T follicular helper cell (primary cell): ENCODE results near the gene POU3F1.

Source experiments
- DNase-seq: peaks from one replicate; pipeline ENCODE4 v3.0.0-alpha.2; 2020; ENCODE audit warnings: low read depth

Gene POU3F1

DNA sequence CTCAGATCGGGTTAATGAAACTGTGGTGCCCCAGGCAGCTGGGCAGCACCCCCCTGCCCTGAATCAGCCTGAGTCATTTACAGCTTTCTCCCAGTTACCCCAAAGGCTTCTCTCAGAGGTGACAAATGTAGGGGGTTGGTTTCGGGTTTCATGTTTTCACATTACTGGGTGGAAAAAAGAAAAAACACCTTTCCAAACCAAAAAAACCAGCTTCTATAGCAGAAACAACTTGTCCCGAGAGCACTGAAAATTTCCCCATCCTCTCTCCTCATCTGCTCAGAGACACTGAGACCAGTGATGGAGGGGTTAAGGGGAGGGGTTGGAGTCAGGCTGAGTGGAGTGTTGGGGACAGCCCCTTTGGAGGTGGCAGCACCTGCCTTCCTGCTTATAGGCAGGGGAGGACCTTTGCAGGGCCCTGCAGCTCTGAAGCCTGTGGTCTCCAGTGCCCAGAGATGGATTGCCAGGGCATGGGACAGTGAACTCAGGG, 18.4 kb downstream of the POU3F1 start:
- no peak for DNase-seq

DNA sequence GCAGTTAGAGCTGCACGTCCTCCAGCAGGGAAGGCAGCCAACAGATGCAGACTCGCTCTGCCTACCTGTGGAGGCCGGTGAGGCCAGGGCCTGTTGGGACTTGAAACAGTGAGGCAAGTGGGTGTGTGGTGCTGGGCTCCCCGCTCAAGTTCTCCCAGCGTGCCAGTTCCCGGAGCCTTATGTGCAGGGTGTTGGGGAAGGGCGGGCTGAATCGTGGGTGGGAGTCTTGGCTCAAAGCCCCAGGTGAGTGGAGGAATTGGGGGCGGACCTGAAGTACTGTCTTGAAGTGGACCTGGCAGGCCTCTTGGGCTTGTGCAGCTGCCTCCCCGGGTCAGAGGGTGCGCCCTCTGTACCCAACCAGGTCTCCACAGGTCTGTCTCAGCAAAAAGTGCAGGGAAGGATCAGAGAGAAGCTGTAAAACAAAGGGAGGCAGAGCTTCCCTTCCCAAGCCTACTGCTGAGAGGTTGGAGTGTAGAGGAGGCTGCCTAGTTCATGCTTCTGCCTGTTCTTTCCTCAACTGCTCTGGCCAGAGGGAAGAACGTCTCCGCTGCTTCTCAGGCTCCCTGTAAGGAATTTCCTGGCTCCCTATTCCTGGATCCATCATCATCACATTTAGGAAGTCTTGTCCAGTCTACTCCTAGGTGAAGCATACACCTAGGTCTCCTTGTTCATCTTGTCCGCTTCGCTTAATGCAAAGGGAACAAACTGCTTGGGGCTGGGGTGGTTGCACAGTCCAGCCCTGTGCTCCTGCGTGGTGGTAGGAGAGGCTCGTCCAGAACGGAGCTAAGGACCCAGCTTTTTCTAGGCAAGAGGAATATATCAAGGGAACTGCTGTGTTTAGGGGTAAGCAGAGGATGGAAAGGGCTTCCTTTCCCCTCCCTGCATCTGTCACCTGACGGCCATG, 19.1 kb downstream of the POU3F1 start:
- DNase-seq: no peak

DNA sequence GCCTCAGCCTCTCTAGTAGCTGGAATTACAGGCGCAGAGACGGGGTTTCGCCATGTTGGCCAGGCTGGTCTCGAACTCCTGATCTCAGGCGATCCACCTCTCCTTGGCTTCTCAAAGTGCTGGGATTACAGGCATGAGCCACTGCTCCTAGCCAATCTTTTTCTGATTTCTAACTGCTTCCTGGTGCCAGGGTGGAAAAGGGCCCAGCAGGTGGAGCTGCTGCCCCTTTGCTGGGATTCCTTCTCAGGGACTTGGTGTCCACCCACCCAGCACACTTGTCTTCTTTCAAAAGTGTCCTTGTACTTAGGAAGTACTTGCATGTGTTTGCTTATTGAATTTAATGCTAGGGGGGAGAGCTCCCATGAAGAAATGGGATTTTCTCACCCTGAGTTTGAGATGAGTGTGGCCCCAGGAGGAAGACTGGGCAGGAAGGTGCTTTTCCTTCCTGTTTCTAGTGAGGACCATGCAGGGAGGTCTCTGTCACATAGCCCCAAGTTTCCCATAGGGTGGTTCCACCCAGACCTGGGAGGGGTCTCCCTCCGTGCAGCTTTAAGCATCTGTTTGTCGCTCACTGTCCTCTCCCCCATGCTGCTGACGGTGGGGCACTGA, 19.9 kb downstream of the POU3F1 start:
- DNase-seq: no peak

DNA sequence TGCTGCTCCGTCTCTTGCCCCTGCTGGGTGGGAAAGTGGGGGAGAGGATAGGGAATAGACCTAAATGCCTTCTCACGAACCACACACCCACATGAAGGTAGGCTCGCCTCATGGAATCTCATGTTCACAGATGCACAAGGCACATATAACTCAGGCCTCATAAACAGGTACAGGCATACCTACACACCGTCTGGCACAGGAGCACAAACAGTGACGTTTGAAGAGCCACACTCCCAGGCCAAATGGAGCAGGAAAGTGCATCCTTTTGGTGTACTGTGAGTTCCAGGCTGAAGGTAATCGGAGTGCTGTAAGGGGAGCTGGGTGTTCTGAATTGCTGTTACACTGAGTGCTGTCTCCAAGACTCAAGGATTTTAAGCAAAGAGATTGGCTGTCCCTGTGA, 20.9 kb downstream of the POU3F1 start:
- no peak for DNase-seq

DNA sequence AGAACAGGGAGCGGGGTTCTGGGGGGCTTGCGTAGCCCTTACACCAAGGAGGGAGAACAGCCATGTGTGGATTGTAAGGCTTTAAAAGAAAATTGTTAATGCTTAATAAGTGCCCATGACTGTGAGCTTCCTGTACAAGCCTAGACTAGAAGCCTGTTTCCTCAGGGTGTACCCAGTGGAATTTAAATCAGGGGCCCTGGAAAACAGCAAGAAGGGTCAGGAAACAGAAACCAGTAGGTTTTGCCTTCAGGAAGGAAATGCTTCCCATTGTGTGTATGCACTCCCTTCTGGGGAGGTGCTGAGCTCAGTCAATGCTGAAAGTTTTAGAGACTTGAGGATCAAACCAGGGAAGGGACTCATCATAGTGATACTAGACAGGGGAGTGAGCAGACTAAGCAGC, 21.4 kb downstream of the POU3F1 start:
- no peak for DNase-seq

DNA sequence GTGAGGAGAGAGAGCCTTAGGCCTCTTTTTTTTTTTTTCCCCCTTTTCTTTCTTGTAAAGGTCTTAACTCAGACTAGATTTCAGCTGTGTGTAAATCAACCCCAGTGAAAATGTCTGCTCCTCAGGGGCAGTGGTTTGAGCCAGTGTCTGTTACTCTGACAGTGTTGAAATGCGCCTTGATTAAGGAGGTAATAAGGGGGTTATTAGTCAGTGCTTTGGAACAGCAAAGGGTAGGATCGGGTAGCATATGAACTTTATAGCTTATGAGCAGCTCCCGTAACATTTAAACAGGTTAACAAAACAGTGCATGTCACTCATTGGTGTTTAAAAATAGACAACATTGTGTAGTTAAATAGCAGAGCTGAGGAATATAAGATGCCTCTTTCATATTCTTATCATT, 23.8 kb downstream of the POU3F1 start:
- no peak for DNase-seq

DNA sequence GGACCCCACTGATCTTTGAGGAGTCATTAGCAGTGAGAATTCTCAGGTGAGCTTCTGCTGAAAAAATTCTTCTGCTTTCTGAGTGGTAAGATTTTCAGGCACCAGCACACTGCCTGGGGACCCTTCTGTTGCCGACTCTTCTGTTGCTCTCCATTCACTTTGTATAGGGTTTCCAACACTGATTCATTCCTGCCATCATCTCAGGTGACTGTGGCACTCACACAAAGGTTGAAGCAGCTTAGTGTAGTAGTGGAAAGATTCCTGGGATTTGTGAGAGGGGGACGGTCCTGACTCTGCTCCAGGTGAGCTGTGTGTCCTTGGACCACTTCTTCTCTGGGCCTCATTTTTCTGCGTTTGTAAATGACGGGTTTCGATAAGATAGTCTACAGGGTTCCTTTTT, 24.6 kb downstream of the POU3F1 start:
- no peak for DNase-seq

DNA sequence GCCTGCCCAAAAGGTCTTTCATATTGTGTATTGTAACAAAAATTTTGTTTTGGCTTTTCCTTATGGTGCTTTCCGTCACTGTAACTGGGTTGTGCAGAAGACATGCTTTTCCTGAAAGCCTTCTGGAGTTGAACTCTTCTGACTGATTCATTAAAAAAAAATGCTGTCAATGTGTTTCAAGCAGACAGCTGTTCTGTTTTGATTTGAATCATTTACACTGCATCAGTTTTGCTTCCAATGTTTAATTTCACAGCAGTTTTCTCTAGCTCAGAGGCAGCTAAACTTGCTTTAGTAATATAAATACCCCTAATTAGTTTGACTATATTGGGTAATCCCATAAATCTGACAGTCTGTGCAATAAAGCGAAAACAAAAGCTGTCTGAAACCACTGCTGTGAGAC, 26.2 kb downstream of the POU3F1 start:
- DNase-seq: no peak

DNA sequence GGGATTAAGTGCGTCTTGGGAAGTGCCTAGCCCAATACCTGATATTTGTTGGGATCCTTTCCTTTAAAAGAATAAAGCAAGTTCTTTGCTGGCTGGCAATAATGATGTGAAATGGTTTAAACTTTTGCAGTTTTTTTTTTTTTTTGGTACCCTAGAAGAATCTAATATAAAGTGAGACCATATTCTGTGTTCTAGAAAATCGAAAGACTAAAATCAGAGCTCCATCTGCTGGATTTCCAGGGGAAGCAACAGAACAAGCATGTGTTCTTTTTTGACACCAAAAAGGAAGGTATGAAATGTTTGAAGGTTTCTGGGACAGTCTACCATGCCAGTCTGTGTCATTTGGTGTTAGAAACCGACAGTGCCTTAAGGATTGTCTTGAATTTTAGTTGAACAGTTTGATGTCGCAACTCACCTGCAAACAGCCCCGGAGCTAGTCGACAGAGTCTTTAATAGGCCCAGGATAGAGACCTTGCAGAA, 27.7 kb downstream of the POU3F1 start:
- no peak for DNase-seq

DNA sequence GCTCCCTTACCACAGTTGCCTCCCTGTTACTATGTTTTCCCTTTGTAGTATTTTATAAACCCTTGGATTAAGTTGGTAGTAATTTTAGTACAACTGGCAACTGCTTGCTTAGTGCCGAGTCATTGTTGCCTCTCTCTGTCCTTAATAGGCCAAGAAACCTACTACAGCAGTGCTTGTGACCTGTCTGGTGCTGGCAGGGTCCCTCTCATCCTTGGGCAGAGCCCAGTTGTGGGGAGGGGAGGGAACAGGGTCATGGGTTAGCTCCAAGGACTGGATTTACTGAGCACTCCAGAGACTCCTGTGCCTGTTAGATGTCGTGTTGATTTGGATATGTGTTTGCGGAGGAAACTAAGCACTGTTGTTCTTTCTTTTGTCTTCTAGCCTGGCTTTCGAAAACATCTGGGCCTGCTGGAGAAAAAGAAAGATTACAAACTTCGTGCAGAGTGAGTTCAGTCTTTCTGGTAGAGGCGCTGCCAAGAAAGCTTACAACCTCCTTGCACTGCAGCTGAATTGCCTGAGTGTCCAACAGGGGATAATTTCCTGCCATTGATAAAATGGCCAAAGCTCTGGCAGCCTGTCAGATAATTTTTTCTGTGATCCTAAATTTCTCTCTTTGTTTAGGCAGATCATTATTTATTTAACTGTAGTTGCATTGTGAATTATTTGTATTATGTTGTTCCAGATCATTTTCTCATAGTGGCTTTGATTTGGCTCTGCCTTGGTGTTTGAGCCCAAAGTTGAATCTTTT, 30.4 kb downstream of the POU3F1 start:
- DNase-seq: no peak

DNA sequence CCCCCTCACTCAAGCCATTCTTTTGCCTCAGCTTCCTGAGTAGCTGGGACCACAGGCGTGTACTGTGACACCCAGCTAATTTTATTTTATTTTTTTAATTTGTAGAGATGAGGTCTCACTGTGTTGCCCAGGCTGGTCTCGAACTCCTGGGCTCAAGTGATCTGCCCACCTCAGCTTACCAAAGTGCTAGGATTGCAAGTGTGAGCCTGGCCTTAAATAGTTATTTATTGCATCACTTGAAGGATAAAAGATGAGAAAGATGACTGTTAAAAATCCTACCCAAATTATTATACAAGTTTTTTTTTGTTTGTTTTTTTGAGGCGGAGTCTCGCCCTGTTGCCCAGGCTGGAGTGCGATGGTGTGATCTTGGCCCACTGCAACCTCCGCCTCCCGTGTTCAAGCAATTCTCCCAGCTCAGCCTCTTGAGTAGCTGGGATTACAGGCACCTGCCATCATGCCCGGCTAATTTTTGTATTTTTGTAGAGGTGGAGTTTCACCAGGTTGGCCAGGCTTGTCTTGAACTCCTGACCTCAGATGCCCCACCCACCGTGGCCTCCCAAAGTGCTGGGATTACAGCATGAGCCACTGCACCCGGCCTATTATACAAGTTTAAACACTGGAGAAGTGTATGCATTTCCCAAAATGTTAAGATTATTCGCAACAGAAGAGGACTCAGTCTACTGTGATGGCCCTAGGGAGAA, 31.7 kb downstream of the POU3F1 start:
- DNase-seq: no peak

DNA sequence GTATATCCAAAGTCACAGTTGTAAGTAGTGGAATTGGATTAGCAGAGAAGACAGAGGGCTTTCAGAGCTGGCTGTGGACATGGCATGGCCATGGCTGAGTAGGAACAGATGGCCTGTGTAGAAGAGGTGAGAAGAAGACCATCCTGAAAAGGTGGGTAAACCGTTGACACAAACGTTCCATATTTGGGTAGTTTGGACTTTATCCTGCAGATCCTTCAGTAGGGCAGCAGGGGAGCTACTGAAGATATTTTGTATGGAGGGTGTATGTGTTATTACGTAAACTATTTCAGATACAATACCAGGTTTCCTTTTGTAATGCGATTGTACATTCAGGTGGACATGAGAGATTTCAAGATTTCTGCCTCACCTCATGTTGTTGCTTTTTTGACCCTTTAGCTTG, 32.4 kb downstream of the POU3F1 start:
- no peak for DNase-seq

DNA sequence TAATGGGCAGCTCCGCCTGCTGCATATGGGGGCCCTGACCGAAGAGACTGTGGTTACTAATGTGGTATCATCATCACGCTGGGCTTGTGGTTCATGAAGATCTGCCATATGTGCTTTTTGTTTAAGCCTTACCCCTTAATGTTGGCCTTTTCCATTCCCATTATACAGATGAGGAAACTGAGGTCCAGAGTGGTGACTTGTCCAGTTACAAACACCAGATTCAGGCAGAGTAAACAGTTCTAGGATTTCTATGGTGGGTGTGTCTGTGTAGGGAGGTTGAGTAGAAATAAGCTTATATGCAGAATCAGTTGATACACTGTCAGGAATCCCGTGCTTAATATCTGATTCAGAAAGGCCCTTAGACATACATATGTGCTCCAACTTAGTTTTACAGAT, 33.4 kb downstream of the POU3F1 start:
- DNase-seq: no peak

DNA sequence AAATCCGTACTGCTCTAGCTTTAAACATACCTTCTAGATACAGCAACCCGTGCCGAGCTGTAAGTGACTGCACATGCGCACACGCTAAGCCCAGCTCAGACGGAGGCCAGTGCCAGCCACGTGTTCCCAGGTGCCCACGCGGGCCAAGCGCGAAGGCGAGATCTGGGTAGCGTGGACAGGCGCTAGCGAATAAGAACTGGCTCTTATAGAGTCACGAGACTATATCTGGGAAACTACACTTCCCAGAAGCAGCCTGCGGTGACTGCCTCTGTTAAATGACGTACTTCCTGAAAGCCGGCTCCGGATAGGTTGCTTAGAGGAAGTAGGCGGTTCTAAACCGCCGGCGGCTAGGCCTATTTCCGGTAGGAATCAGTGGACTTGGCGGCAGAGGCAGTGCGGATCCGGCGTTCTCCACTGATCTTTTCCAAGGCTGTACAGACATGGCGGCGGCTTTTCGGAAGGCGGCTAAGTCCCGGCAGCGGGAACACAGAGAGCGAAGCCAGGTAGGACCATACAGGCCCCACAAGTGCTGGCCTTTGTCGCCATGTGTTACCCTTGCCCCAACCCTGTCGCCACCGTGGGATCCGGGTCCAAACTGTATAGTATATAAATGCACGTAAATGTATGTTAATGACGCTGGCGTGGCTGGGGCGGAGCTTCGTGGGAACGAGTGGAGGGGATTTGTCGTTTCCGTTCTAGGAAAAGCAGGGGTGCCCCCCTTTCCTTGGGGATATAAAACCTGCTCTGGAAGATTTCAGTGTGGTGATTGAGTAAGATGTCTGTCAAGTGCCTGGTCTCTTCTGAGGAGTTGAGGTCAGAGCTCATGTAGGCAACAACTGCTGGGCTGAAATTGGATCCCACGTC, 34.0 kb downstream of the POU3F1 start, which contains the start of gene UTP11:
TSS of gene UTP11 (plus strand) at position 372 of the 864 bp plus-strand sequence. CDS start at position 441, 69 bp downstream.
- DNase-seq: peak; percentile 87

DNA sequence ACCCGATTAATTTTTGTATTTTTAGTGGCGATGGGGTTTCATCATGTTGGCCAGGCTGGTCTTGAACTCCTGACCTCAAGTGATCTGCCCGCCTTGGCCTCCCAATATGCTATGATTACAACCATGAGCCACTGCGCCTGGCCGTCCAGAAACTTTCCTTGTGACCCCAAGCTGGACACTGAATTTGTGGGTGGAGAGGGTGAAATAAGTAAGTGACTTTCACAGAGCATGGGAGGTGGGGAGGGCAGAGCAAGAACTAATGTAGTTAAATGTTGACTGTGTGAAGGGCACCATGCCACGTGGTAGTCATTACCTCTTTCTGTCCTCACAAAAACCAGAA, 36.8 kb downstream of the POU3F1 start:
- DNase-seq: no peak

DNA sequence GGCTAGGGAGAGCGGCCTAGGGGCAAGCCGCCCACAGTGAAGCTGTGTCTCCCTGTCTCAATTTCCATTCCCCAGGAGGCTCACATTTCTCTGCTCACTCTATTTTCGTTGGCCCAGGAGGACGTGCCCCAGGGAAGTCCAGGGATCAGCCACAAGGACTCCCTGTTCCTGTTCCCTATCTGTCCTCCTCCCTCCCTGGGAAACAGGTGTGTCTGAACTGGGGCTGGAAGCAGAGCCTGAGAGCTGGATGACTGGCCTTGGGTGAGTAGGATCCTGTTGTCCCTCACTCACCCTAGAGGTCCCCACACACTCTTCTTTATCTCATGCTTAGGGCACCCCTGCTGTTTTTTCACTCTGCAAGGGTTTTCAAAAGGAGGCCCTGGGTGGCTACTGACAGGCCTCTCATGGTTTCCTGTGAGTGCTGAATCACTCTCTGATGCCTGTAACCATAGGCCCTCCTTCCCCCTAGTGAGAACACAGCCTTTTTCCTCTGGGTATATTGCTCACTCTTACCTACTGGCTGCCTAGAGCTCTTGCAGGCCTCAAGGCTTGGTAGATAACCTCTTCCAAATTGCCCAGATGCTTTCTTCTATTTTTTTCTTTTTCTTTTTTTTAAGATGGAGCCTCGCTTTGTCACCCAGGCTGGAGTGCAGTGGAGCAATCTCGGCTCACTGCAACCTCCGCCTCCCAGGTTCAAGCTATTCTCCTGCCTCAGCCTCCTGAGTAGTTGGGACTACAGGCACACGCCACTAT, 37.3 kb downstream of the POU3F1 start:
- DNase-seq: no peak

DNA sequence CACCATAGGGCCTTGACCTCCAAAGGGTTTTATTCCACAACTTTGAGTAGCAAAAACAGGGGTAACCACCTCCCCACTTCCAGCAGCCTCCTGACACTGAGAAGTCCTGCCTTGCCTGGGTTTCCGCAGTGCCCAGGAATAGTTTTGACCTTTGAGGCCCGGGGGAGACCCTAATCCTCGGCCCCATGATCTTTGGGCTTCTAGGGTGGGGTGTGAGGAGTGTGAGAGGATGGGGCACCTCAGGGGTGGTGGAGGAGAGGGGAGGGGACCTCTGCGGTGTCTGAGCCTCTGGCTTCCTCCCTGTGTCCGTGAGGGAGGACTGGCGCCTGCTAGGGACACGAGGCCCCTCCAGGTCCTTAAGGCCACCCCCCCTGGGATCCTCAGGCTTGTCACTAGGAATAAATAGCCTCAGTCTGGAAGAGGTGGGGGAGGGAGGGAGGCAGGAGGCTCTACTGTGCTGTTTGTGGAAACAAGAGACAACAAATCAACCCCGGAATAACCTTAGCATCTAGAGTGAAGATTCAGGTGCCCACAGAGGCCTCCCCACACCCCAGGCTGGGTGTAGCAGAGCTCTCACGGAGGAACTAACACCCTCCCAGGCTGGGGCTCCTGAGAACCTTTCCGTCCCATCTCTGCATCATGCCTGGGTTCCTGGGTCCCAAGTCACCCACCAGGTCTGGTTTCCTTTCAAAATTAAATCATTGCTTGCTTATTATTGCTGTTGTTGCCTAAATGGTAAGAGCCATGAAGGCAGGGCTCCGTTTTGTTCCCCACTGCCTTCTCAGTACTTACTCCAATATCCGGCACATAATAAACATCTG, 40.4 kb downstream of the POU3F1 start:
- no peak for DNase-seq

DNA sequence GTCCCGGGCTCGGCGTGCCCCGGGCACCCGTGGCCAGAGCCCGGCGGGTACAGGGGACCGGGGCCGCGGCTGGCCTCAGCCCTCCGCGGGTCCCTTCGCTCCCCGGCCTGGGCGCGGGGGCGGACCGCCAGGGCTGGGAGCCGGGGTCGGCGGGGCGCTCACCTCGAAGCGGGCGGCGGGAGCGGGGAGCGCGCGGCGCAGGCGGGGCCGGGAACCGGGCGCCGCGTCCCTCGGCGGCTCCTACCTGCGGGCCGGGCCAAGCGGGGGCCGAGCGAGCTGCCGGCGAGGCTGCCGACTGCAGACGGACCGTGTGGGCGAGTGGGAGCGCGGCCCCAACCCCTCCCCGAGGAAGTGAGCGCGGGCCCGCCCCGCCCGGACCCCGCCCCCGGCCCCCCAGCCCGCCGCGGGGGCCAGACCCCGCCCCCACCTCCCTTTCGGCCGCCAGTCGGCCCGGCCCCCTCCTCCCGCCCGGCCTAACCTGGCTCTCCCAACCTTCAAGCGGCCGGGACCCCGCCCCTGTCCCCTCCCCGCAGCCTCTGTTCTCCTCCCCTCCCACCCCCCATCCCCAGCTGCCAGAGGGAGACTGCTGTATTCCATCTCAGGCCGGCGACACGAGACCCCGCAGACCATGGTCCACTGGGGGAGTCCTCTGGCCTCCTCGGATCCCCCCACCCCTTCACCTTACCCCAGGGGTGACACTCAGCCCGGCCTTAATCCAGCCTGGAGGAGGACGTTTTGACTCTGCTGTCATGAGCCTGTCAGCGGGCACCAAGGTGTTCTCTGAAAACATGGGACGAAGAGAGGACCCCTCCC, 41.2 kb downstream of the POU3F1 start, which contains the start of gene FHL3:
TSS of gene FHL3 (minus strand) at position 320 of the 813 bp plus-strand sequence. CDS start 6,102 bp downstream, outside the sequence.
- DNase-seq: no peak
